Kidney capillary endothelial cell (primary cell): ENCODE data around the gene LMO2.
"Not testable (repeated sequence)": the region's sequence is repeated elsewhere in the genome, so short reads cannot be mapped to it uniquely, and the experiment has no call there.

Source experiments
- DNase-seq: peaks from one replicate; pipeline ENCODE4 v3.0.0-alpha.2; 2018; ENCODE audit warnings: low spot score

LMO2 gene

DNA sequence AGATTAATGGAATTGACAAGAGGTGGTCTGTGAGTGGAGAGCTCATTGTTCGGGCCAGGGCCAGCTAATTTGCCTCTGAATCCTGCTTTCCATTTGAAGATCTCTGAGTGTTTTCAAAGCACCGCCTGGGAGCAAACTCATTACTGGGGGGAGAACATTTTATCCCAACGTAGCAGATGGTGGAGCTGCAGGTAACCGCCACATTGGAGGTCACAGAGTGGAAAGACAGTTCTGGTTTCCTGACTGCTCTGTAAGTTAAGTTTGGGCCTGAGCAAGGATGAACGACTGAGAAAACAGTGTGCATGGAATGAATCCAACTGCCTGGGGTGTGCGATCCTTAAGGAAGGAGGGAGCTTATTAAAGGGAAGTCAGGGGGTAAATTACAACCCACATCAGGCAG is 30.5 kb downstream of the LMO2 start:
- DNase-seq = no peak

DNA sequence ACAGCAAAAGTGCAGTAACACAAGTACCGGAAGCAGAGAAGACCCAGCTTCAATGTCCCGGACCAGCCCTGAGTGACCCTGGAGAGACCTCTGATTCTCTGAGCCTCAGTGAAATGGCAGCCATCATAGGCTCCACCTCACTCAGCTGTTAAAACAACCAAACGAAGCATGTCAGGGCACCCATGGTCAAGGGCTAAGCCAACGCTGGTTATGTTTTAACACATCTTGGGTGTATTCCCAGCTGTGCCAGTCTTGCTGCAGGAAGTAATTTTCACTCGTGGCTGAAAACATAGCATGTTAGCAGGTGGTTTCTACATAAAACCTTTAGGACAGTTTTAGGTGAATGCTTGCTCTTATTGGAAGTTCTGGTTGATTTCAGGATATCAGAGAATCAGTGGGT is 30.9 kb downstream of the LMO2 start:
- DNase-seq = no peak

DNA sequence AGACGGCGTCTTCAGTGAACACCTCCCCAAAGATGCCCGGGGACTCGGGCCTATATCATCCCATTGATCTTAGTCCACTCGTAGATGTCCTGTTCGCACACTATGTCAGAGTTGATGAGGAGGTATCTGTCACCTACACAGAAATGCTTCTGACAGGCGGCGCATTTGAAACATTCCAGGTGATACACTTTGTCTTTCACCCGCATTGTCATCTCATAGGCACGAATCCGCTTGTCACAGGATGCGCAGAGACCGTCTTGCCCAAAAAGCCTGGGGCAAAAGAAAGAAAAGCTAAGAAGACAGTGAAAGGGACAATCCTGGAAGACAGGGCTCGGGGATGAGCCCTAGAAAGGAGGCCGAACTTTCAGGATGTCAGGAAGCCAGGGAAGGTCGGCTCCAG is 32.6 kb downstream of the LMO2 start:
- no peak for DNase-seq

DNA sequence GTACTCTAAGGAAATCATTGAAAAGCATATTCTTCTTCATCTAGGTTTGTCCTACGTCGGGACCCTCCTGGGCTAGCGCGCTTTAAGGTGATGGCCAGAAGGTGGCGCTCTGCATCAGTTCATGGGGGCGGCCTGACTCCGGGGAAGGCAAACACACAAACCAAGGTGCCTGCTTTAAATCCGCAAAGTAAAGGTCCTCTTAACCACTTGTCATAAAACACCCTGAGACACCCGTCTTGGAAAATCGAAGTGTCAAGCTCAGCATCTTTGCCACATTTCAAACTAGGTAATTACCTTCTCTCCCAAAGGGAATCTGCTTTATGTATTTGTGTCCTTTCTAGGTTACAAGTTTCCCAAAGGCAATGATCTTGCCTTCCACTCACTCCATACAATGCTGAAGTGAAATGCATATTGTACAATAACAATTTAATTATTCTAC is 33.9 kb downstream of the LMO2 start:
- peak; percentile 79 for DNase-seq

DNA sequence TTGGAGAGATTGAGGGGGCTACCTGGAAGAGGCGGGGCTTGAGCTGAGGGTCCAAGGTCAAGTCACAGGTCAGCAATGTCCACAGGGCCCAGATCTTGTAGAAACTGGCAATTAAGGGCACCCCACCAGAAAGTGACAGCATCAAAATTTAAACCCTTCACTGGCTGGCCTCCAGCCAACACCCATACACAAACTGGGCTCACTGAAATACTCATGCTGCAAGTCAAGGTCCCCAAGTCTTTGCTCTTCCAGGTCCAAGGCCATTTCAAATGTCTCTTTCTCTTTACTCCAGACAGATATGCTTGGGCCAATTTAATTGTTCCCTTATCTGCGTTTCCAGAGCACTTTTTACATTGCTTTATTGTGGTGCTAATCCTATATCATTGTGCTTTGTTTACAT is 36.4 kb downstream of the LMO2 start:
- DNase-seq = no peak

DNA sequence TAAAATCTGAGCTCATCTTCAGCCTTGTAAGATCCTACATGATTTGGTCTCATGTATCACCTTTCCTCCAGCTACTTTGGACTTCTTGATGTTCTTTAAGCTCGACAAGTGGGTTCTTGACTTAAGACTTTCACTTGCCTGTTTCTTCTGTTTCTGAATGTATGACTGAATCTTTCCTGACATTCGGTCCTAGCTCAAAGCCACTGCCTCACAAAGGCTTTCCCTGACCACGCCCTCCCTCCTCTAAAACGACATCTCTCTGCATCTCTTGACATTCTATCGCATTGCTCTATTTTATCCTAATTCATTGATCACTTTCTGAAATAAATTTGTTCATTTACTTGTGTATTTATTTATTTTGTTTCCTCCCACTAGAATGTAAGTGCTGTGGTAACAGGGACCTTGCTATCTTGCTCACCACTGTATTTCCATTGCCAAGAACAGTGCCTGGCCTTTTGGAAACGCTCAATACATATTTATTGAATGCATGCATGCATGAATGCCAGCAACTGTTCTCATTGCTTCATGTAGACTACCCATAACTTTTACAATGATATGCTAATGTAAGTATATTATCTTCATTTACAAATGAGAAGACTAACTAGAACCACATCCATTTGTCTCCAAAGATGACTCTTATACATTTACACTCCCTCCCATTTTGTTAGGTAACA is 43.0 kb downstream of the LMO2 start:
- no peak for DNase-seq

DNA sequence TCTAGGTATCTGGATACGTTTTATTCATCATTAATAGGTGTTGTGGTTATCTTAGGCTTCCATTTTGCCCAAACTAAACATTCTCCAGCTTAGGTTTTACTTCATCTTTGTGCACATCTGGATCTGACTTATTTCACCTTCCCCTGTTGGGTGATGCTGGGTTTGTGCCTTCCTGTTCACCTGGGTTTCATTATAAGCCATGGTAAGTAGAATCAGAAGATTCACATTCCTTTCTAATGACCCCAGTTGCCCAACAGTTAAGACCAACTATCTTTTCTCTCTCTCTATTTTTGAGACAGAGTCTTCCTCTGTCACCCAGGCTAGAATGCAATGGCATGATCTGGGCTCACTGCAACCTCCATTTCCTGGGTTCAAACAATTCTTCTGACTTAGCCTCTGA is 44.6 kb downstream of the LMO2 start:
- no peak for DNase-seq

DNA sequence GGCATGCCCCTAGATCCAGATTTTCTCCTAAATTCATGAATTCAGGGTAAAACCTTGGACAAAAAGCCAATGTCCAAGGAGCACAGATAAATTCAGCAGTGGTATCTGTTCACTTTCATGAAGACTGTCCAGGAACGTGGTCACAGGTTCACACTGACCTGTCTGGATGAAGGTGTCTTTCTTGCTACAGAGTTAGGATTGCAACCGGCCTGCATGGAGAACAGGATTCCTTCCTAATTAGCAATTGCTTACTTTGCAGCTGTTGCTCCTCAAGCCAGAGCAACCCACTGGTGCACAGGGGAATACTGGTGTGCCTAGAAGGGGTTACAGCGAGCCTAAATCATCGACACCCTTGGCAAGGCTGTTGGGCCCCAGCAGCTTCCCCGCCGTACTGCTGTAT is 47.6 kb downstream of the LMO2 start:
- DNase-seq = no peak

DNA sequence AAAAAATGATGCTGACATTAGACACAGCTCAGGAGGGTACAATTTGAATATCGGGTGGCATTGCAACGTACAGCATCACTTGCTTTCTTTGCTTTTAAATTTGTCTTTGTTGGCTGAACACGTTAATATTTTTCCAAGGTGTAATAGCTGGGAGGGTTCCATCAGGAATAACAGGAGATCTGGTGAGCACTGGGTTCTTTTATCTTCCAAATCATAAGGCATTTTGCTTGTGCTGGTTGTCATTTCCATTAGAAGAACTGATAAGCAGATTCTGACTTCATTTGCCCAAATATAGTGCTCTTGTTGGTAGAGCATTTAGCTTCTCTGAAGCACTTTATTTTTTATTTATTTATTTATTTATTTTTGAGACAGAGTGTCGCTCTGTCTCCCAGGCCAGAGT is 48.9 kb downstream of the LMO2 start:
- no peak for DNase-seq

DNA sequence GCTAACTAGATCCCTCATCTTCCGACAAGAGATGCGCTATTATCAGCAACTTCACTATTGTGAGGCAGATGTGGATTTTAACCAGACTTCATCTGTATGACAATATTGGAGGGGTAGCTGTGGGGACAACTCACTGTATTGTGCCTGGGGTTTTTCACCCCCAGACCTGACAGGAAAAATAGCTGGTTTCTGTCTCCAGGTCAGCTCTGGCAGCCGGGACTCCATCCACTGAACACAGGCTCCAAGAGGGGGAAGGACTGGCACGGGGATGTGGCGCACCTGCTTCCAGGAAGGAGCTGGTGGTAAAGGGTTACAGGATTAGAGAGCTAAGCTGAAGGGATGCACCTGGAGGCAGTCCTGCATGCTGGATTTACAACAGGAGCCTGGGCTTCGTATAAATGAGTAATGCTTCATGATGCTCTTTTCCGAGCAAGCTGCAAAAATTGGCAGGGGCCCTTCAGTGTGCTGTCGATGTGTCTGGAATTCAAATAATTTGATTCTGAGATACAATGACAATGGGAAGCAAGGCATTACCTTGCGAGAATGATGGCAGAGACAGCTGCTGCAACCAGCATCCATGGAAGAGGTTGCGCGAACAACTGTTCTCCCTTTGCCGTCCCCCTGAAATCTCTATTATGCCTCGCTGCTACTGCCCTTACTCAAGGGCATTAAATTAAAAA is 49.5 kb downstream of the LMO2 start:
- no peak for DNase-seq

DNA sequence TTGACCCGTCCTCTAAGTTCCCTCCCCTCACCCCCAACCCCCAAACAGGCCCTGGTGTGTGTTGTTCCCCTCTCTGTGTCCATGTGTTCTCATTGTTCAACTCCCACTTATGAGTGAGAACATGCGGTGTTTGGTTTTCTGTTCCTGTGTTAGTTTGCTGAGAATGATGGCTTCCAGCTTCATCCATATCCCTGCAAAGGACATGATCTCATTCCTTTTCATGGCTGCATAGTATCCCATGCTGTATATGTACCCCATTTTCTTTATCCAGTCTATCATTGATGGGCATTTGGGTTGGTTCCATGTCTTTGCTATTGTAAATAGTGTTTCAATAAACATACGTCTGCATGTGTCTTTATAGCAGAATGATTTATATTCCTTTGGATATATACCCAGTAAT is 53.6 kb downstream of the LMO2 start:
- DNase-seq = not testable (repeated sequence)

DNA sequence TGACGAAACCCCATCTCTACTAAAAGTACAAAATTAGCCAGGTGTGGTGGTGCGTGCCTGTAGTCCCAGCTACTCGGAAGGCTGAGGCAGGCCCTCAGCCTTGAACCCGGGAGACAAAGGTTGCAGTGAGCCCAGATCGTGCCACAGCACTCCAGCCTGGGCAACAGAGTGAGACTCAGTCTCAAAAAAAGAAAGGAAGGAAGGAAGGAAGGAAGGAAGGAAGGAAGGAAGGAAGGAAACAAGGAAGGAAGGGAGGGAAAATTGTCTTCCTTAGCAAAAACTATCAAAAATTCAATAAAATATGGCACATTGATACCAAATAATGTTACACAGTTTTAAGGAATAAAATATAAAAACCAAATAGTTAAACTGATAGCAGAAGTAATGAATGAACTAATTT is 54.5 kb downstream of the LMO2 start:
- not testable (repeated sequence) for DNase-seq

DNA sequence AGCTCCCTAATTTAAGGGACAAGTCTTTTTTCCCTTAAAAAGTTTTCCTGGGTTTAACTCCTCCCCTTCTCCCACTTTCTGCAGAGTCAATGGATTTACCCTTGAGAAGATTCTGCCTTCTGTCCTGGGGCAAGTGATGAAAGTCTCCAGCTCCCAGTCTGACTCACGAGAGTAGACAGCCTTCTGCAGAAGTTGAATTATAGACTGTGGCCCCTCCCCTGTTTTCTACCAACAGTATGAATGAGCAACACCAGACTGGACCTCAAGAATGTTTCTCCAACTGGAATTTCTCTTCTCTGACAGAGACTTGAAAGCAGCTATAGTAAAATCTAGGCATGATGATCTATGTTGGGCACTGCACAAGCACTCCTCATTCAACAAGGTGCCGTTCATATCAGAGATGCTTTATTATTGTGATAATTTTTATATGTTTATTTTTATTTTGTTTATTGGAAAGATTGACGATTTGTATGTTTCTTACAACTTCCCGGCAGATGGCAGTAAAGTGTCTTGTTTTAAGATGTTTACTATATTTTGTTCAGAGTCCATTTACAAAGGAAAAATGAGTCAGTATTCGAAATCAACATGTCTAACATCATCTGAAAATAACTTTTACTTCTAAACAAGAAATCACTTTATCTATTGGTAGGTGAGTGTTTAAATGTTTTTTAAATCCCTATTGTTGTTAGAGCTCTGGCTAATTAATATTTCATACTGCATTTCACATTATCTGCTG is 56.6 kb downstream of the LMO2 start:
- peak; percentile 44 for DNase-seq

DNA sequence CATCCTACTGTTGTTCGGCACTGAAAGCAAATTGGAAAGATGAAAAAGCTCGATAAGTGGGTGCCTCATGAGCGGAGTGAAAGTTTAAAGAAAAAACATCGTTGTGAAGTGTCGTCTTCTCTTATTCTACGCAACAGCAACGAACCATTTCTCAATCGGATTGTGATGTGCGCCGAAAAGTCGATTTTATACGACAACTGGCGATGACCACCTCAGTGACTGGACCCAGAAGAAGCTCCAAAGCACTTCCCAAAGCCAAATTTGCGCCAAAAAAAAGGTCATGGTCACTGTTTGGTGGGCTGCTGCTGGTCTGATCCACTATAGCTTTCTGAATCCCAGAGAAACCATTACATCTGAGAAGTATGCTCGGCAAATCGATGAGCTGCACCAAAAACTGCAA is 59.2 kb downstream of the LMO2 start:
- no peak for DNase-seq

DNA sequence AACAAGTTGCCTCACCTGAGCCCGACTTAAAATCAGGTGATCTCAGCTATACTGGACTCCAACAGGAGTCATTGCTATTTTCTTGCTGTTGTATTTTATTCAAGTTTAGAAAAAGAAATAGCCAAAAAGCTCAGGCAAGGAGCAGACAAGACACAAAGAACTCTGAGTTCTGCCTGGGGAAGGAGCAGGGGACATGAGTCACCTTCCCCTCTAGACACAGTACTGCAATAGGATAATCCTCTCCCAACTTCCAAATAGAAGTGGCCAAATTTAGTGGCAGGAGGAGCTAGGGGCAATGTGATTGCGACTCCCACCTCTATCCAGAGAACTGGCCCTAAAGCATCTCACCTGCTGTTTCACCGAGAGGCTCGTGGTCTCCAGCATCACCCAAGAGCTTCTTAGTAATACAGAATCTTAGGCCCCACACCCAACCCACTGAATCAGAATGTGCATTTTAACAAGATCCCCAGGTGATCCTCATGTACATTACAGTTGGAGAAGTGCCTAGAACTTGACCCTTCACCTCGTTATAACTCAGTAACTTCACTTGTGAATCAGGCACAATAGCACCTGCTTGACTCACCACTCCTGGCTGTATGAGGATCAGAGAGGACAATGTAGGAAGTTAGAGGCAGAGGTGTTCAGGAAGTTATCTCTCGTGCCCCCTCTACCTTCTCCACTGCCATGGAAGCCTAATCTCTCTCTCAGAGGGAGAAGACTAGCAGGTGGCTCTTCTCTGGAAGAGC is 60.8 kb downstream of the LMO2 start:
- no peak for DNase-seq

DNA sequence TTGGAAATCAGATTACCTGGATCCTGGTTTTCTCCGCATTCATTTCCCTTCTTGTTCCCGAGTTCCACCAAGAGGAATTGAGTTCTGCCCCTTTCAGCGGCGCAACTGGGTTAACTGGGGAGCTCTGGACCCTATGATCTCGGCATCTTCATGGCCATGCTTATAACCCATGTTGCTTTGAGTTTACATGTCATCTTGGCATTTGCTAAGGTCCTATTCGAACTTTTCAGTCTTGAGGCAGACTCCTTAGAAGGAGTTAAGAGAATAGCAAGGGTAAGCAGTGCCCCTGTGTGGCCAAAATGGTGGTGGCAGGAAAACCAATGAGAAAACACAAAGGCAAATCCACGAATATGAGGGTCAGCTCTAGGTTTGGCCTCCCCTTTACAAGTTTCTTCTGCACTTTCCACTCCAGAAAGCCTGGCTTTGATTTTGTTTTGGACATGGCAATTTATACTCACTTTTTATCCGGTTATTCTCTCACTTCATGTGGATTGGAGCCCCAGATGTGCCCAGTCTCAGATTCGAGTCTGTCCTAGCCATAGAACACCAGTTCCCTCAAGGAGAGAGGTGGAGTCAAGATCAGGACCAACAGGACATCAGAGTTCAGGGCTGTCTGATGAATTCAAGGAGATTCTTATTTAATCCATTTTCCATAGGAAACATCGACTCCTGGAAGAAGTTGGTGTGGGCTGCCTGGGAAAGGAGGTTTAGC is 62.3 kb downstream of the LMO2 start:
- peak; percentile 67 for DNase-seq

DNA sequence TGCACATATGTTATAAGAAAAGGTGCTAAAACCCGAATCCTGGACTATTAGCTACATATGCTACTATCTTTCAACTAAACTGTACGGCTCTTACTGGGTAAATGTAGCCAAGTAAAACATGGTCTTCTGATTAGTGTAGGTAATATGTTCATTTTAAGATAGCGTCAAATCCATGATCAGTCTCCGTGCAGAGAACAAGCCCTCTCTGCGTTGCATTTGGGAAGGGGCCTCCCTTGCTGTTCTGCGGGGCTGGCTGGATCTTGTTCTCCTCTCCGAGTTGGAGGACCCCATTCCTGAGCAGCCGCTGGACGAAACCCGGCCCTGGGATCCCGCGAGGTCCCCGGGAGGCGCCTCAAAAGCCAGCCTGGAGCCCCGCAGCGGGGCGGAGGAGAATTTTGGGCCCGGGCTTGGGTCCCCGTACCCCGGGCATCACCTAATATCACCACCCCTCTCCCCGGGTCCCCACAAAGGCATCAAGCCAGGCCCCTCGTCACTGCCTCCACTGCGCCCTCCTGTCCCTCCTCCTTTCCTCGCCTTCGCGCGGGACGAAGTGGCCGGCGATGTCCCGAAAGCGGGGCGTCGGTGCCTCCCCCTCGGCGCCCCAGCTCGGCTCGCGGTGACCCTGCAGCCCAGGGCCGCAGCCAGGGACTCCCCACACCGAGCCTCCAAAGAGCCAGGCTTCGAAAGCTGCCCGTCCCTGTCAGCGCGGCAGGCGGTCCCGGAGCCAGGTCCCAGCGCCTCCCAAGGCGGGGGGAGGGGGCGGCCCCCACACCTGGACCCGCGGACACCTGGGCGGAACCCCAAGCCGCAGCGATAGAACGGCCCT is 63.1 kb downstream of the LMO2 start:
- no peak for DNase-seq

DNA sequence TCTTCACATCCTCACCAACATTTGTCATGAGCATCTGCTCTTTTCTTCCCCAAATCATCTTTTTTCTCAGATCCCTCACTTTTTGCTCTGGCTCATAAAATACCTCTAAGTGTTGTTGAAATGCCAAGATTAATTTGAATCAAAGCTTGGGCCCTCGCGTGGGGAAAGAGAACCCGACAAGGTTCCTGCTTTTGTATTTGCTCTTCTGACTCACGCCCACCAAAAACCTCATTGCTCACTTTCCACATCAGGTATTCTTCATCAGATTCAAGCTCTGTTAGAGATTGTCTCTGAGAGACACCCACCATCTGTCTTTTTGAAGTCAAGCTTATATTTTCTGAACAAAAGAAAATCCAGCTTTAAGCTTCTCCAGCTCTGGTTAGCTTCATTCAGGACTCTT is 64.7 kb downstream of the LMO2 start:
- no peak for DNase-seq

DNA sequence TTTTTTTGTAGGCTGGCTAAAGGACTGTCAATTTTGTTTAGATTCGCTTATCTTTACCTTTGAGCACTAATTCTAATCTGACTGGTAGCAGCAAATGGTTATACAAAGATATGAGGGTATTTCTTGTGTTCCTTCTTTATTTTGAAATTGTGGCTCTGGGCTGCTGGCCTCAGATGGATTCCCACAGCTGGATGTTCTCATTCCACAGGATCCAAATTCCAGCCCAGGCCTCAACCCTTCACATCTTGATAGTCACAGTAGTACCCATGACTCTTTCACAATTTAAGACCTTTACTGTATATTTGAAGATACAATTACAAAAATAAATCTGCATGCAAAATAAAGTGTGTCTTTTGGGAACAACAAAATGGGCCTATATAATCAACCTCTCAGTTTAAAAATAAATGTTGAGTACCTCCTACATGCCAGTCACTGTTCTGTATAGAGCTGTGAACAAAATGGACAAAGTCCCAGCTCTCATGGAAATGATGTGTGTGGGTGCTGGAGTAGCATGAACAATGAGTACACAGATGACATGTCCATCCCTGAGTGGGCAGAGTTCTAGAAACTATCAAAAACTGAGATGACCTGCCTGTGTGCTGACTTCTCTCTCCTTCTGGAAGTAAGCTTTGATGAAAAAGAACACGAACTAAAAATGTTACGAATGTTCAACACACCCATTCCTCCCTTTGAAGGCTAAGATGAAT is 65.9 kb downstream of the LMO2 start:
- no peak for DNase-seq

DNA sequence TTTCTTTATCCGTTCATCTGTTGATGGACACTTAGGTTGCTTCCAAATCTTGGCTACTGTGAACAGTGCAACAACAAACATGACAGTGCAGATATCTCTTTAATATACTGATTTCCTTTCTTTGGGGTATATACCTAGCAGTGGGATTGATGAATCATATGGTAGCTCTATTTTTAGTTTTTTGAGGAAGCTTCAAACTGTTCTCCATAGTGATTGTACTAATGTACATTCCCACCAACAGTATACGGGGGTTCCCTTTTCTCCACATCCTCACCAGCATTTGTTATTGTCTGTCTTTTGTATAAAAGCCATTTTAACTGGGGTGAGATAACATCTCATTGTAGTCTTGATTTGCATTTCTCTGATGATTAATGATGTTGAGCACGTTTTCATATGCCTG is 68.9 kb downstream of the LMO2 start:
- DNase-seq = not testable (repeated sequence)
